ENCODE data around the gene ARL15. TPM values are rescaled to one million over a fixed set of nuclear protein-coding genes. Genes with fewer than 3 reads are reported as not detected.

Gene ARL15
- total and polyA plus RNA-seq, 5 donors, result 14.2 to 30.3 (median 24.8) TPM

DNA sequence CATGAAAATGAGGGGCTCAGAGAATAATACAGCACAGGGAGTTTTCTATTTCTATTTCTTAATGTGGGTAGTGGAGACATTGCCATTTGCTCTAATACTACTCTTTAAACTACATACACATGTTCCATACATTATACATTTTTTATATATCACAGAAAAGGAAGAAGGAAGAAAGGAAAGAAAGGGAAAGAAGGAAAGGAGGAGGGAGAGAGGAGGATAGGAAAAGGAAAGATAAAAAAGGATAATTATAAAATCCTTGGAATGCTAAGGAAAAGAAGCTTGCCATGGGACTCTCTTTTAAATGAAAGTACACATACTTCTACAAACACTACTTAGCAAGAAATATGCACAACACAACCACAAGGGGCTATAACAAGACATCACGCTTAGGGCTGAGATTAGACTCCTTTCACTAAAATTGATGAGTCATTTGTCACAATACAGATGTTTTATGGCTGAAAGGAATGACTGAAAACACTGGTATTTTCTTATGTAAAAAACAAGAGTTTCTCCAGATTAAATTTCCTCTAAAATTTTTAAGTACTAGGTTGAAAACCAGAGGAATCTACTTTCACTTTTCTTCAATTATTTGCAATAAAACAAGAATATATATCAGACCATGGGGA lies 219.8 kb downstream of the ARL15 start:
- Histone ChIP-seq H3K4me1 (ENCODE audit: control insufficient read depth, insufficient read depth, low read length) (no peaks in the 10 kb centered on the region), H3K27ac (ENCODE audit: low read length) (no peak overlapping the region), H3K27me3 (ENCODE audit: control insufficient read depth, insufficient read depth) (no peaks in the 10 kb centered on the region), H3K4me3 (ENCODE audit: low read length) (no peak overlapping the region), H3K9me3 (ENCODE audit: control insufficient read depth, low read length) (no peaks in the 10 kb centered on the region)
- 57% methylated on average over 1 of the region's 1 CpG for WGBS
- DNase-seq (no peak), ATAC-seq (peak in 1 of 2 donors; percentile 33)
- intact Hi-C loops (cut with DNase I), result no loop called here

DNA sequence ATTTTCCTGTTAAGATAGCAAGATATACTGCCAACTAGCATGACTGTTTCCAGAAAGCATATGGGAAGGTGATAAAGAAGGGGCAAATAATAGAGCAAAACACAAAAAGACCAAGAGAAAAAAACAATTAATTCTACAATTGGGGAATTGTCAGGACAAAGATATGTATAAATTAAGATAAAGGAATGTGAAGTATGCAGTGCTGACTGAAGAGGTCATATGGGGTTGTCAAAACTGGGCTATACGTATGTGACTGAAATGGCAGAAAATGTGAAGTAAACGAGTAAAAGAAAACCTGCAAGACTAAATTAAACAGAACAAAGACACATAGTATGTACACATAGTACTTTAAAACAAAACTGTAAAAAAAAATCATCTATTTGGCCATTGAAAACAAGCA lies 222.3 kb downstream of the ARL15 start:
- Histone ChIP-seq H3K4me1 (ENCODE audit: control insufficient read depth, insufficient read depth, low read length) (no peaks in the 10 kb centered on the region), H3K27ac (ENCODE audit: low read length) (no peak overlapping the region), H3K27me3 (ENCODE audit: control insufficient read depth, insufficient read depth) (no peaks in the 10 kb centered on the region), H3K4me3 (ENCODE audit: low read length) (no peak overlapping the region), H3K9me3 (ENCODE audit: control insufficient read depth, low read length) (no peaks in the 10 kb centered on the region)
- no peak for ATAC-seq
- whole genome bisulfite sequencing, result 88% methylated on average over 2 of the region's 2 CpGs
- intact Hi-C loops (cut with DNase I), result no loop called here
- DNase-seq, result no peak

DNA sequence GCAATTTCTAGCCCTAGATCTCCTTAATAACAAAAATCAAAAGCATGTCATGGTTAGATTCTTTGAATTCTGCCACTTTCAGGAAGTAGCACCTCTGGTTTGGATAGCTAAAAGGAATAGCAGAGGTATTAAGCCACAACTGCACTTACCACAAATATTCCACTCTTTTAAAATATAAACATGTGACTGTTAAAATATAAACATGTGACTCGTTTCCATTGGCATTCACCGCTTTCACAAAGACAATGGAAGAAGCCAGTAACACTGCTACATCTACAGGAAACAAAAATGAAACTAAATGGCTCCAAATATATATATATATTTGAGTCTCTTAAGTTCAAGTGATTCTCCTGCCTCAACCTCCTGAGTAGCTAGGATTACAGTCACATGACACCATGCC lies 222.9 kb downstream of the ARL15 start:
- Histone ChIP-seq H3K9me3 (ENCODE audit: control insufficient read depth, low read length) (no peaks in the 10 kb centered on the region), H3K4me1 (ENCODE audit: control insufficient read depth, insufficient read depth, low read length) (no peaks in the 10 kb centered on the region), H3K4me3 (ENCODE audit: low read length) (no peak overlapping the region), H3K27ac (ENCODE audit: low read length) (no peak overlapping the region), H3K27me3 (ENCODE audit: control insufficient read depth, insufficient read depth) (no peaks in the 10 kb centered on the region)
- DNase-seq (no peak), ATAC-seq (no peak)
- intact Hi-C loops (cut with DNase I), result no loop called here
- 73% methylated on average over 2 of the region's 2 CpGs for WGBS

DNA sequence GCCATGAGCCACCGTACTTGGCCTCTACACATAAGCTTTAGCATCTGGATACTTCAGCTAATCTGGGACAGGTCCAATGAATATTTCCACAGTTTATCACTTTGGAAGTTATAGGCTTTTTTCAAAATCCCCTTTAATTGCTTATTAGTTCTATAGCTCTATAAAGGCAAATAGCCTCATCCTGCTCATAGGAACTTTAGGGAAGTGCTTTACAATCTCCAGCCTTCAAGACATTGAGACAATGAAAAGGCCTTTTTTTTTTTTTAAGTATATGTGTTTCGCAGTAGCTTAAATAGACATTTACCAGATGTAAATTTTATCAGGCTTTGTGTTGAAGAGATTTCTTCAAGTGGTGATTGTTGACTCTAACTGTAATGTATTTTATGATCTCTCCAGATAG lies 224.2 kb downstream of the ARL15 start:
- H3K9me3 ChIP-seq (ENCODE audit: control insufficient read depth, low read length), result no peaks in the 10 kb centered on the region
- no peak for DNase-seq
- no peak overlapping the region for H3K4me3 ChIP-seq (ENCODE audit: low read length)
- no peak for ATAC-seq
- no peaks in the 10 kb centered on the region for H3K4me1 ChIP-seq (ENCODE audit: control insufficient read depth, insufficient read depth, low read length)
- H3K27me3 ChIP-seq (ENCODE audit: control insufficient read depth, insufficient read depth), result no peaks in the 10 kb centered on the region
- H3K27ac ChIP-seq (ENCODE audit: low read length), result no peak overlapping the region
- 88% methylated on average over 2 of the region's 2 CpGs for WGBS
- intact Hi-C loops (cut with DNase I), result no loop called here

DNA sequence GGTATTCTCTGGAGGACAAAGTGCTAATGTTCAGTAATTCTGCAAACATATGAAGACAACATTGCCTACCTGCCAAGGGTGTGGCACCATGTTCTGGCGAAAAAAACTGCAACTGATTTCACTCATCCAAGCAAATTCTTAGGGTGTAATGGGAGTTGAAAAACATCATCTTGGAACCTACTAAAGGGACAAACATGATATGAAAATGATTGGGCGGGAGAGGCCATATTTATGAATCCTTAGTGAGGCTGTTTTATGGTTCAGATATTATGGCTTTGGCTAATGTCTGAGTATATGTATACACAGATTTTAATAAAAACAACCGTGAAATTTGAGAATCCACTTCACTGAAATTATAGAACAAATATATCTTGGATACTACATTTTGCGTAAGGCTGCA lies 225.7 kb downstream of the ARL15 start:
- no peak for ATAC-seq
- DNase-seq, result no peak
- intact Hi-C loops (cut with DNase I), result no loop called here
- 80% methylated on average over 4 of the region's 4 CpGs for WGBS
- H3K27ac ChIP-seq (ENCODE audit: low read length), result no peak overlapping the region
- H3K4me3 ChIP-seq (ENCODE audit: low read length), result no peak overlapping the region
- H3K27me3 ChIP-seq (ENCODE audit: control insufficient read depth, insufficient read depth), result no peaks in the 10 kb centered on the region
- no peaks in the 10 kb centered on the region for H3K9me3 ChIP-seq (ENCODE audit: control insufficient read depth, low read length)
- no peaks in the 10 kb centered on the region for H3K4me1 ChIP-seq (ENCODE audit: control insufficient read depth, insufficient read depth, low read length)

DNA sequence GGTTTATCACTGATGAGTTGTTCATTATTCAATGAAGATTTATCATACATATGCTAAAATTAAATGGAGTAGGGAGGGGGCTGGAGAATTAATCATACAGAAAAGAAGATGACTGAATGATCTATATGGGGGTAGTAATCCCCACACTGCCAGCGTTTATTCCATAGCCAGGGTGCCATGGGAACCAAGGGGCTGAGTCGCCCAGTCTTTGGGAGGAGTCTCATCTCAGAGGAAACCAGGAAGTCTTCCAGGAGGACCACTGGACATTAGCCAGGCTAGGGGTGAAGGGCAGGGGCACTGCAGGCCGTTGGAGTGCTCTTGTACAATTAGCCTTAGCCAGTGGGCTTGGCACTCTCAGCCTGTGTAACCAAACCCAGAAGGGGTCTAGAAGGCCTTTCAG lies 226.5 kb downstream of the ARL15 start:
- DNase-seq (no peak), ATAC-seq (no peak)
- intact Hi-C loops (cut with DNase I), result no loop called here
- H3K9me3 ChIP-seq (ENCODE audit: control insufficient read depth, low read length), result no peaks in the 10 kb centered on the region
- WGBS, result 64% methylated on average over 3 of the region's 3 CpGs
- no peak overlapping the region for H3K4me3 ChIP-seq (ENCODE audit: low read length)
- no peaks in the 10 kb centered on the region for H3K4me1 ChIP-seq (ENCODE audit: control insufficient read depth, insufficient read depth, low read length)
- no peaks in the 10 kb centered on the region for H3K27me3 ChIP-seq (ENCODE audit: control insufficient read depth, insufficient read depth)
- no peak overlapping the region for H3K27ac ChIP-seq (ENCODE audit: low read length)

DNA sequence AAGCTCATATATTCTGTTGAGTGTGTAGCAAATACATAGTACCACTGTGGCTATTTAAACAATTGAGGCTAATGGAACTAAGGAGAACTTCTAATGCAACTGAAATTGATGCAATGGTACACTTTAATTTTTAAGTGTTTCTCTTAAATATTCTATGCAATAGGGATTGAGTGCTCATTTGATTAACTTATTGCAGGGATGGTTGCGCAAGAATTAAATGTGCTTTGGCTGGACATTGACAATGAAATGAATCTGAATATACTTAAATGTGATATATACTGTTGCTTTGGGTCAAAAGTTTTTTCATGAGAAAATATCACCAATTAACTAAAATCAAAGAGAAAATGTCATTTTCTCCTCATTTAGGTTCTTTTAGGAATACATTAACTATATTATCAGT lies 227.1 kb downstream of the ARL15 start:
- Histone ChIP-seq H3K27me3 (ENCODE audit: control insufficient read depth, insufficient read depth) (no peaks in the 10 kb centered on the region), H3K4me1 (ENCODE audit: control insufficient read depth, insufficient read depth, low read length) (no peaks in the 10 kb centered on the region), H3K9me3 (ENCODE audit: control insufficient read depth, low read length) (no peaks in the 10 kb centered on the region), H3K4me3 (ENCODE audit: low read length) (no peak overlapping the region), H3K27ac (ENCODE audit: low read length) (no peak overlapping the region)
- 100% methylated on average over 1 of the region's 1 CpG for WGBS
- DNase-seq, result no peak
- no peak for ATAC-seq
- intact Hi-C loops (cut with DNase I), result no loop called here

DNA sequence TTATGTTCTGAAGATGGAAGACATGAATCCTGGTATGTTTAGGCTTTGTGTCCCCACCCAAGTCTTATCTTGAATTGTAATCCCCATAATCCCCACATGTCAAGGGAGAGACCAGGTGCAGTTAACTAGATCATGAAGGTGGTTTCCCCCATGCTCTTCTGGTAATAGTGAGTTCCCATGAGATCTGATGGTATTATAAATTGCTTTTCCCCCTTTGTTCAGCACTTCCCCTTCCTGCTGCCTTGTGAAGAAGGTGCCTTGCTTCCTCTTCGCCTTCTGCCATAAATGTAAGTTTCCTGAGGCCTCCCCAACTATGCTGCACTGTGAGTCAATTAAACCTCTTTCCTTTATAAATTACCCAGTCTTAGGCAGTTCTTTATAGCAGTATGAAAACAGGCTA lies 229.0 kb downstream of the ARL15 start:
- 96% methylated on average over 1 of the region's 1 CpG for WGBS
- Histone ChIP-seq H3K9me3 (ENCODE audit: control insufficient read depth, low read length) (no peaks in the 10 kb centered on the region), H3K4me1 (ENCODE audit: control insufficient read depth, insufficient read depth, low read length) (no peaks in the 10 kb centered on the region), H3K27ac (ENCODE audit: low read length) (no peak overlapping the region), H3K27me3 (ENCODE audit: control insufficient read depth, insufficient read depth) (no peaks in the 10 kb centered on the region), H3K4me3 (ENCODE audit: low read length) (no peak overlapping the region)
- no peak for ATAC-seq
- no peak for DNase-seq
- intact Hi-C loops (cut with DNase I), result no loop called here

DNA sequence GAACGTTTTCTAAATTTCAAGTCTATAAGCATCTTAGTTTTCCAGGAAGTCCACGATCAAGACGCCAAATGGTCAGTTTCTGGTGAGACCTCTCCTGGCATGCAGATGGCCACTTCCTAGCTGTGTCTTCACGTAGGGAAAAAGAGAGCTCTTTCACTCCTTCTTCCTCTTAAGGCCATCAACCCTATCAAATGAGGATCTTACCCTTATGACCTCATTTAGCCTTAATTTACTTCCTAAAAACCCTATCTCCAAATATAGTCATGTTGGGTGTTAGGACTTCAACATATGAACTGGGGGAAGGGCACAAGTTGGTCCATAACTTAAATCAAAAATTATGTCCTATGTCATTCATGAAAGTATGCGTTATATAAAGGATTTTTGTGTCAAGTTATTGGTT lies 229.5 kb downstream of the ARL15 start:
- ATAC-seq (no peak), DNase-seq (no peak)
- 81% methylated on average over 5 of the region's 5 CpGs for WGBS

DNA sequence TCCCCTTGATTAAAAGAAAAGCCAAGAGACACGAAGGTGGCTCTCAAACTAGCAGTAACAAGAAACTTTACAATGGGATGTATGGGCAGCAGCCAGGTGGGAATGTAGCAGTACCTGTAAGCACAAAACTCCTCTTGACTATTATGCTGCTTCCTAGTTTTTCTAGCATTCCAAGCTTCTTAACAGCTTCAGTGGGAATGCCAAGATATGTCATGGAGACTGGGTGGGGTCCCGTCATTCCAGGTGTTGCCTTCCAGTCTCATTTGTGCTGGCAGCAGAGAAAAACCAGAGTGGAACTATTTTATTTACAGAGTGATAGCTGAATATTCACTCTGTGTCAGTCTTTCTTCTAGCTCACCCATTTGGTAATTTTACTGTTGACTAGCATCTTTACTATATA lies 236.6 kb downstream of the ARL15 start:
- DNase-seq (no peak), ATAC-seq (no peak)
- Histone ChIP-seq H3K4me1 (ENCODE audit: control insufficient read depth, insufficient read depth, low read length) (peaks cover under 1% of the 10 kb centered on the region), H3K4me3 (ENCODE audit: low read length) (no peak overlapping the region), H3K9me3 (ENCODE audit: control insufficient read depth, low read length) (no peaks in the 10 kb centered on the region), H3K27ac (ENCODE audit: low read length) (no peak overlapping the region), H3K27me3 (ENCODE audit: control insufficient read depth, insufficient read depth) (no peaks in the 10 kb centered on the region)
- WGBS, result 69% methylated on average over 2 of the region's 2 CpGs
- intact Hi-C loops (cut with DNase I), result no loop called here

More for the DNA sequence above, 229.5 kb downstream of the ARL15 start:
- Histone ChIP-seq H3K27me3 (ENCODE audit: control insufficient read depth, insufficient read depth) (no peaks in the 10 kb centered on the region), H3K9me3 (ENCODE audit: control insufficient read depth, low read length) (no peaks in the 10 kb centered on the region), H3K27ac (ENCODE audit: low read length) (no peak overlapping the region), H3K4me3 (ENCODE audit: low read length) (no peak overlapping the region), H3K4me1 (ENCODE audit: control insufficient read depth, insufficient read depth, low read length) (no peaks in the 10 kb centered on the region)
- intact Hi-C loops (cut with DNase I), result no loop called here

DNA sequence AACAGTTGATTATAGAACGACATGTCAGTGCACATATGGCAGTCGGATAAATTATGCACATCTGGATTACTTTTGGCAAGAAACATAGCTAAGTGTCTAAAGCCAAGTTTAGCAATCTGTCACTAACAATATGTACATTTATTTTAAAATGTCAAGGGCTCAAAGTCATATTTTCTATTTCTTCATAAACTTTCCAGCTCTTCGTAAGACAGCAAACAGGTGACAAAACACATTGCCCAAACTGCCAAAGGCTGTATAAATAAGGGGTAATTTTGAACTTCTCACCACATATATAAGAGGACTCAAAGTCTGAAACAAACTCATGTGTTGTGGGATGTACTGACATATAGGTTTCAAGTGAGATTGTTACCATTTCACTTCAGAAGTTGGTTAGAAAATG lies 237.2 kb downstream of the ARL15 start:
- no peak overlapping the region for H3K27ac ChIP-seq (ENCODE audit: low read length)
- no peaks in the 10 kb centered on the region for H3K9me3 ChIP-seq (ENCODE audit: control insufficient read depth, low read length)
- WGBS, result 75% methylated on average over 3 of the region's 3 CpGs
- intact Hi-C loops (cut with DNase I), result no loop called here
- peaks cover 1% of the 10 kb centered on the region for H3K4me1 ChIP-seq (ENCODE audit: control insufficient read depth, insufficient read depth, low read length)
- ATAC-seq (no peak), DNase-seq (no peak)
- H3K4me3 ChIP-seq (ENCODE audit: low read length), result no peak overlapping the region
- H3K27me3 ChIP-seq (ENCODE audit: control insufficient read depth, insufficient read depth), result no peaks in the 10 kb centered on the region

DNA sequence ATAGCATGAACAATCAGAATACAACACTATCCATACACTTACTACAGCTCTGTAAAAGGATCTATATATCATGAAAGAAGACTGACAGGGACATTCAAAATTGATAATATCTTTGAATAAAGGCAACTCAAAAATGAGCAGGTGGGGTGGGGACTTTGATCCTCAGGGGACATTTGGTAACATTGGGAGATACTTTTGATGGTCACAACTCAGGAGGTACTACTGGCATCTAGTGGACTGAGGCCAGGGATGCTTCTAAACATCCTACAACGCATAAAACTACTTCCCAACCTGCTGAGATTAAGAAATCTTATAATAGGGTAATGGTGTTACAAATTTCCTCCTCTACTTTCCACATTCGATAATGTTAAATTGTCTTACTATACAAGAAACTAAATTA lies 243.9 kb downstream of the ARL15 start:
- DNase-seq (no peak), ATAC-seq (no peak)
- no peak overlapping the region for H3K4me3 ChIP-seq (ENCODE audit: low read length)
- intact Hi-C loops (cut with DNase I), result no loop called here
- WGBS, result 90% methylated on average over 2 of the region's 2 CpGs
- H3K27me3 ChIP-seq (ENCODE audit: control insufficient read depth, insufficient read depth), result no peaks in the 10 kb centered on the region
- no peaks in the 10 kb centered on the region for H3K9me3 ChIP-seq (ENCODE audit: control insufficient read depth, low read length)
- H3K27ac ChIP-seq (ENCODE audit: low read length), result no peak overlapping the region
- peaks cover 3% of the 10 kb centered on the region for H3K4me1 ChIP-seq (ENCODE audit: control insufficient read depth, insufficient read depth, low read length)
